NCI-H1105 (cell line): ENCODE measurements around the gene NPDC1.
A peak's percentile ranks its signal among the peaks of the same experiment; 100 is the strongest.
"Not testable (repeated sequence)": the region's sequence is repeated elsewhere in the genome, so short reads cannot be mapped to it uniquely, and the experiment has no call there.

Experiments
- DNase-seq: peaks from one replicate; lab custom pipeline; 2025; lab: John Stamatoyannopoulos, UW

Gene NPDC1

GRCh38 chr9:137040568-137040967, 5.4 kb downstream of the NPDC1 start:
- DNase-seq, result no peak

GRCh38 chr9:137039611-137040366, 6.2 kb downstream of the NPDC1 start:
- no peak for DNase-seq

GRCh38 chr9:137038916-137039315, 7.1 kb downstream of the NPDC1 start:
- no peak for DNase-seq

GRCh38 chr9:137037483-137037882, 8.5 kb downstream of the NPDC1 start:
- DNase-seq, result no peak

GRCh38 chr9:137037035-137037434, 8.9 kb downstream of the NPDC1 start:
- DNase-seq, result no peak

- no peak for DNase-seq
Measured at GRCh38 chr9:137035937-137036336, 10.0 kb downstream of the NPDC1 start.

GRCh38 chr9:137035507-137035834, 10.5 kb downstream of the NPDC1 start:
- DNase-seq, result no peak

- peak; percentile 65 for DNase-seq
Measured at GRCh38 chr9:137034709-137035506, 11.1 kb downstream of the NPDC1 start.

- no peak for DNase-seq
Measured at GRCh38 chr9:137034039-137034708, 11.8 kb downstream of the NPDC1 start.

- DNase-seq, result not testable (repeated sequence)
Measured at GRCh38 chr9:137033481-137033880, 12.5 kb downstream of the NPDC1 start.

- no peak for DNase-seq
Measured at GRCh38 chr9:137032858-137033257, 13.1 kb downstream of the NPDC1 start.

- DNase-seq, result no peak
Measured at GRCh38 chr9:137031904-137032640, 13.9 kb downstream of the NPDC1 start, which contains the start of gene FUT7. Gene FUT7 (minus strand): TSS chr9:137032088. CDS start chr9:137031991, 97 bp downstream.

- DNase-seq, result no peak
Measured at GRCh38 chr9:137030538-137031527, 15.1 kb downstream of the NPDC1 start.

GRCh38 chr9:137030006-137030405, 16.0 kb downstream of the NPDC1 start:
- DNase-seq, result no peak

- no peak for DNase-seq
Measured at GRCh38 chr9:137029058-137029936, 16.7 kb downstream of the NPDC1 start.

- peak; percentile 35 for DNase-seq
Measured at GRCh38 chr9:137028263-137029057, 17.5 kb downstream of the NPDC1 start.

- DNase-seq, result no peak
Measured at GRCh38 chr9:137027369-137028262, 18.4 kb downstream of the NPDC1 start, which contains the start of gene ABCA2. Gene ABCA2 (minus strand): TSS chr9:137028237. CDS start chr9:137028140, 97 bp downstream.

GRCh38 chr9:137026828-137027227, 19.1 kb downstream of the NPDC1 start:
- DNase-seq, result no peak
